Rectal smooth muscle tissue (tissue), 1 donor: ENCODE data around the gene IGF1R.

ENCODE experiments used
- H3K27ac ChIP-seq: one replicate; pipeline ENCODE4 v1.7.0; 2013; ENCODE audit warnings: low read depth, low read length, inconsistent platforms
- H3K27me3 ChIP-seq: one replicate; pipeline ENCODE4 v1.7.0; 2013; ENCODE audit warnings: low read length; ENCODE audit not compliant: control insufficient read depth, insufficient read depth
- H3K36me3 ChIP-seq: one replicate; pipeline ENCODE4 v1.7.0; 2013; ENCODE audit warnings: low read length; ENCODE audit not compliant: control insufficient read depth, insufficient read depth
- H3K4me1 ChIP-seq: one replicate; pipeline ENCODE4 v1.7.0; 2013; ENCODE audit warnings: low read length; ENCODE audit not compliant: control insufficient read depth, insufficient read depth
- H3K4me3 ChIP-seq: one replicate; pipeline ENCODE4 v1.7.0; 2013; ENCODE audit warnings: low read length
- H3K9ac ChIP-seq: one replicate; pipeline ENCODE4 v1.7.0; 2013; ENCODE audit warnings: low read length

The IGF1R gene

GRCh38 chr15:98898122-98898521 lies 249.8 kb downstream of the IGF1R start:
- peak overlapping the region; percentile 41 for H3K27ac ChIP-seq
- H3K27me3 ChIP-seq, result no peaks in the 10 kb centered on the region
- H3K4me3 ChIP-seq, result no peak overlapping the region
- H3K9ac ChIP-seq, result no peak overlapping the region
- peaks cover 4% of the 10 kb centered on the region for H3K36me3 ChIP-seq
- peaks cover 27% of the 10 kb centered on the region for H3K4me1 ChIP-seq

DNA sequence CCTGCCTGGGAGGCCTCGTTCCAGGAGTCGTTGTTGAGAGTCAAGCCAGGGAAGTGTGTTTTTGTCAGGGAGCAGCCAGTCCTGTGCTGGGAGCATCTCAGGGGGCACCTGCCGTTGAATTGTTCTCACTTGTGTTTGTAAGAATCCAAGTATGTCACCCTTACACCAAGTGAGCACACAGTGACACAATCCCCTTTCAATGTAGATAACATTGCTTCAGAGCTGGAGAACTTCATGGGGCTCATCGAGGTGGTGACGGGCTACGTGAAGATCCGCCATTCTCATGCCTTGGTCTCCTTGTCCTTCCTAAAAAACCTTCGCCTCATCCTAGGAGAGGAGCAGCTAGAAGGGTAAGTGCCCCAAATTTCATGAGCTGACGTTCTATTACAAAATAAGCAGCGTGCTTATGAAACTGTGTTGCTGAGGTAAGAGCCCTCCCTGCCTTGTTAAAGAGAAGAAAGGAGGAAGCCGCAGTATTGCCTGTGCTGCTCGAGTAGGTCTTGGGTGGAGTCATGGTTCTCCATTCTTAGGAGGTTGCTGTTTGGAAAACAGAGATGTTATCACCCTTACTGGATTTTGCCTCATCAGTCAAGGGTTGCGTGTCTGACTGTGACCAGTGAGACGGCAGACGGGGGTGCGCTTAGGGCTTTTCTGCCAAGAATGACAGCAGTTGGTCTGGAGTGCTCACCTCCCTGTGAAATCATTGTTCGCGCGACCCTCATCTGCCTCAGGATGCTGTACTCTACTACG lies 251.1 kb downstream of the IGF1R start:
- Histone ChIP-seq H3K27me3 (no peaks in the 10 kb centered on the region), H3K4me3 (no peak overlapping the region), H3K9ac (no peak overlapping the region), H3K27ac (peak overlapping the region; percentile 26), H3K4me1 (peaks cover 27% of the 10 kb centered on the region), H3K36me3 (peaks cover 4% of the 10 kb centered on the region)

DNA sequence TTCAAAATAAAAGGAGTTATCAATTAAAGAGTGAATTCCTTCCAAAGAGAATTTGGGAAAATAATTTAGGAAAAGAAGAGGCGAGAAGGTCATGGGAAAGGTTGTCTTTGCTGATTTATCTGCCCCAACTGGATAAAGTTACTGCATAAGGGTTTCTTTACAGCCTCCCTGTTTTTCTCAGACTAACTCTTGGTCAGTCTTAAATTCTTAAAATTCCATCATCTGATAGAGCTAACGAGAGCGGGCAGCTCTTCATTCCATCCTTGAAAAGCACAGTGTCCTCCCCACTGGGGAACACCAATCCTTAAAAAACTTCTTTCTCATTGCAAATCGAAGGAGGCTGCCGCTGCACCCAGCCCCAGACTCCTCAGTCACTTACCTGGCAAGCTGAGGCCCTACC lies 252.0 kb downstream of the IGF1R start:
- peak overlapping the region; percentile 11 for H3K27ac ChIP-seq
- no peak overlapping the region for H3K9ac ChIP-seq
- no peak overlapping the region for H3K4me3 ChIP-seq
- H3K36me3 ChIP-seq, result peaks cover 4% of the 10 kb centered on the region
- no peaks in the 10 kb centered on the region for H3K27me3 ChIP-seq
- peaks cover 27% of the 10 kb centered on the region for H3K4me1 ChIP-seq

- Histone ChIP-seq H3K27ac (peak overlapping the region; percentile 6), H3K27me3 (no peaks in the 10 kb centered on the region), H3K36me3 (peaks cover 4% of the 10 kb centered on the region), H3K9ac (no peak overlapping the region), H3K4me1 (peaks cover 22% of the 10 kb centered on the region), H3K4me3 (no peak overlapping the region)
These were observed 253.2 kb downstream of the IGF1R start for GRCh38 chr15:98901434-98902072.

GRCh38 chr15:98902931-98903330 lies 254.6 kb downstream of the IGF1R start:
- H3K27me3 ChIP-seq, result no peaks in the 10 kb centered on the region
- no peak overlapping the region for H3K9ac ChIP-seq
- no peak overlapping the region for H3K27ac ChIP-seq
- no peak overlapping the region for H3K4me3 ChIP-seq
- H3K36me3 ChIP-seq, result peaks cover 4% of the 10 kb centered on the region
- H3K4me1 ChIP-seq, result peaks cover 26% of the 10 kb centered on the region

- no peak overlapping the region for H3K27ac ChIP-seq
- no peaks in the 10 kb centered on the region for H3K27me3 ChIP-seq
- no peak overlapping the region for H3K4me3 ChIP-seq
- no peak overlapping the region for H3K9ac ChIP-seq
- H3K36me3 ChIP-seq, result peaks cover 4% of the 10 kb centered on the region
- H3K4me1 ChIP-seq, result peaks cover 30% of the 10 kb centered on the region
These were observed 255.2 kb downstream of the IGF1R start for GRCh38 chr15:98903377-98904018.

DNA sequence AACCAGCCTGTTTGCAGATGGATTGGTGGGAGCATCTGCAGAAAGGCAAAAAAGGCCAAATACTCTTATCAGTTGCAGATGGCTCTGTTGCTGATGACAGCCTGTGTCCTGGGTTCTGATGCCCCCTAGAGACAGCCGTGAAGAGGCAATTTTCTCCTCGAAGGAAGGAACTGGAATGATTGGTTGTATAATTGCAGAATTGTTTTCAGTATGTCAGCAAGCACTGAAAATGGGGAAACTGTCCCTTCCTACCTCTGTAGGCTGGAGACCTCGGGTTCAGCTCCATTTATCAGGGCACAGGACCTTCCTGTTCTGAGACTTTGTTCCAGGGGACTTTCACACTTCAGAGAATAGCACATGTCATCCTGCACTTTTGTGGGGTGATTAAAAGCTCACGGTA lies 256.2 kb downstream of the IGF1R start:
- H3K36me3 ChIP-seq, result peaks cover 2% of the 10 kb centered on the region
- peaks cover 30% of the 10 kb centered on the region for H3K4me1 ChIP-seq
- H3K27ac ChIP-seq, result no peak overlapping the region
- no peaks in the 10 kb centered on the region for H3K27me3 ChIP-seq
- no peak overlapping the region for H3K9ac ChIP-seq
- no peak overlapping the region for H3K4me3 ChIP-seq

- peak overlapping the region; percentile 64 for H3K27ac ChIP-seq
- H3K4me1 ChIP-seq, result peaks cover 23% of the 10 kb centered on the region
- no peak overlapping the region for H3K4me3 ChIP-seq
- H3K36me3 ChIP-seq, result peaks cover 3% of the 10 kb centered on the region
- no peaks in the 10 kb centered on the region for H3K27me3 ChIP-seq
- H3K9ac ChIP-seq, result no peak overlapping the region
These were observed 257.8 kb downstream of the IGF1R start for GRCh38 chr15:98905963-98906711.

GRCh38 chr15:98906712-98907083 lies 258.4 kb downstream of the IGF1R start:
- Histone ChIP-seq H3K27me3 (no peaks in the 10 kb centered on the region), H3K4me3 (no peak overlapping the region), H3K9ac (no peak overlapping the region), H3K27ac (peak overlapping the region; percentile 64), H3K36me3 (peaks cover 9% of the 10 kb centered on the region), H3K4me1 (peaks cover 17% of the 10 kb centered on the region)

GRCh38 chr15:98907927-98908471 lies 259.7 kb downstream of the IGF1R start:
- H3K27ac ChIP-seq, result no peak overlapping the region
- H3K36me3 ChIP-seq, result peaks cover 16% of the 10 kb centered on the region
- no peak overlapping the region for H3K4me3 ChIP-seq
- H3K27me3 ChIP-seq, result no peaks in the 10 kb centered on the region
- no peak overlapping the region for H3K9ac ChIP-seq
- H3K4me1 ChIP-seq, result peaks cover 14% of the 10 kb centered on the region

DNA sequence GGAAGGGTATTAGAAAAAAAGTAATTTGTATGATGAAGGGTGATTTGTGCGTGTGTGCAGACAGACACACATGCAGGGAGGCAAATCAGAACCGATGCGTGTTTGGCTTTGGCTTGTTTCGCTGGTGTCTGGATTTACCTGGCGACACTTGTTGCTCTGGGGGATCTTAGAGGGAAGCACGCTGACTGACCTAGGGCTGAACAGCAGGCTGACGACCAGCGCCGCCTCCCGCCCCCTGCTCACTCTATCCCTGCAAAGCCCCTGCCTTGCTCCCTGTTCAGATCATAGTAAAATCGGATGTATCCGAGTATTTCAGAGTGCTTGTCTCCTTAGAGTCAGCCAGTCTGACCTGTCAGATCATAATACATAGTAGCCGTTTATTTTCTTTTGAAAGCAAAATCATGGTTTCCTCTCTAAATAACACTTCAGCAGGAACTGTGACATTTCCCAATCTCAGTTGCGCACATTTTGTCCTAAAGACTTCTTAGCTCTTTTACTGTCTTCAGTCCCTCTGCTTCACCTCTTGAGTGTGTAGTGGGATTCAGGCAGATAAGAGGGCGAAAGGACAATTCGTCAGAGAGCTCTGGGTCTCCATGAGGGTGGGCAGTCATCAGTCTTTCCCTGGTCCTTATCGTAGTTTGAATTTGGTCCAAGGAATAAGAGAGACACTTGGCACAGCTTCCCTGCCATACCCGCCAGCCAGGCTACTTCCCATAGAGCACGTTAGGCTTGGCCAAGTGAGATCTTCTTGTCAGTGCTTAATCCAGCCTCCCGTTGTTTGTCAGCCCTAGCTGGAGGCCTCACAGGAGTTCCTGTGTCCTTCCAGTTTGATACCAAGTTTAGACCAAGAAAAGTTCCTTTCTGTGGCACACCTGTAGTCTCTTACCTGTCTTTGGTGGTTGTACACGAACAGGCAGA lies 261.9 kb downstream of the IGF1R start:
- no peak overlapping the region for H3K9ac ChIP-seq
- H3K4me1 ChIP-seq, result peaks cover 20% of the 10 kb centered on the region
- H3K27me3 ChIP-seq, result no peaks in the 10 kb centered on the region
- no peak overlapping the region for H3K27ac ChIP-seq
- peaks cover 21% of the 10 kb centered on the region for H3K36me3 ChIP-seq
- H3K4me3 ChIP-seq, result no peak overlapping the region
